NAMALWA (cell line): ENCODE measurements around the gene TIMM9.
A peak's percentile ranks its signal among the peaks of the same experiment; 100 is the strongest.
"Not testable (repeated sequence)": the region's sequence is repeated elsewhere in the genome, so short reads cannot be mapped to it uniquely, and the experiment has no call there.

Experiments used
- DNase-seq: peaks from one replicate; pipeline ENCODE4 v3.0.0-alpha.2; 2015; ENCODE audit warnings: low spot score

The TIMM9 gene

GRCh38 chr14:58427281-58428117, at the start of gene TIMM9, which contains the start of gene KIAA0586:
TSS of gene TIMM9 (minus strand) at chr14:58427531. CDS start at chr14:58411945, 15,586 bp downstream.
TSS of gene KIAA0586 (plus strand) at chr14:58427719. CDS start at chr14:58428265, 546 bp downstream.
- peak; percentile 97 for DNase-seq

- DNase-seq: no peak
Measured at GRCh38 chr14:58476320-58476719, 49.0 kb upstream of the TIMM9 start.

DNA sequence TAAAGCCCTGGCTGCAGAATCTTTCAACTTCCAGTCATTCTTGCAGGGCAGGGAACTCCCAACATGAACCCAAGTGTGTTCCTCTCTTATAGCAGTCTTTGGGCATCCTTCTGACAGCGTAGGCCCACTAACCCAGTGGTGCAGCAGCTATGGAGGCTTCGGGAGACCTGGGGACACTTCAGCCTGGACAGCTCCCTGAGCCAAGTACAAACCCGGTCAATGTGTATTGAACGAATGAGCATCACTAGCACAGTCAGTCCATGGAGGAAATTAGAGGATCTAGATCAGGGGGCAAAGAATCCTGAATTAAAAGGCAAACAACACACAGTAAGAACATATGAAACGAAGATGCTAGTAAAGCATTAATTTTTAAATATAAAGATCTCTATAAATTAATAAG, 42.0 kb upstream of the TIMM9 start:
- DNase-seq: no peak

GRCh38 chr14:58467575-58467974, 40.2 kb upstream of the TIMM9 start:
- DNase-seq: no peak

DNA sequence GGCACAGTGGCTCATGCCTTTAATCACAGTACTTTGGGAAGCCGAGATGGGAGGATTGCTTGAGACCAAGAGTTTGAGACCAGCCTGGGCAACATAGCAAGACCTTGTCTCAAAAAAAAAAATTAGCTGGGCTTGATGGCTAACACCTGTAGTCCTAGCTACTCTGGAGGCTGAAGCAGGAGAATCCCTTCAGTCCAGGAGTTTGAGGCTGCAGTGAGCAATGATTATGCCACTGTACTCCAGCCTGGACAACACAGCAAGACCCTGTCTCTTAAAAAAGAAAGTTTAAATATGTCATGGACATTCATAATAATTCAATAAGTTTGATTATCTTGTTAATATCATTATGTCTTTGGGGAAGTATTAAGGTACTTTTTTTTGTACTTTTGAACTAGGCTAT, 39.1 kb upstream of the TIMM9 start:
- DNase-seq: no peak

DNA sequence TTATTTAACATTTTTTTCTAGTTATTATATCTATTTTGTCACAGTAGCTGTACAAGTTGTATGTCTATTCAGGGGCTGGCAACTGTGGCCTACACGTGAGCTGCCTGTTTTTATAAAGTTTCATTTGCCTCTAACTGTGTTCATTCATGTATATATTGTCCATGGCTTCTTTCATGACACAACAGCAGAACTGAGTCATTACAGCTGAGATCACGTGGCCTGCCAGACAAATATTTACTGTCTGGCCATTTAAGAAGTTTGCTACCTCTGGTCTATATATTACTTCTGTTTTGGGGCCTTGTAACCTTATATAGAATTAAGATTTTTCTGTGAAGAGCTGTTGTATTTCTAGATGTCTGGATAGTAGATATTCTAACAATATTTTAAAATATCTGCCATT, 38.1 kb upstream of the TIMM9 start:
- DNase-seq: no peak

DNA sequence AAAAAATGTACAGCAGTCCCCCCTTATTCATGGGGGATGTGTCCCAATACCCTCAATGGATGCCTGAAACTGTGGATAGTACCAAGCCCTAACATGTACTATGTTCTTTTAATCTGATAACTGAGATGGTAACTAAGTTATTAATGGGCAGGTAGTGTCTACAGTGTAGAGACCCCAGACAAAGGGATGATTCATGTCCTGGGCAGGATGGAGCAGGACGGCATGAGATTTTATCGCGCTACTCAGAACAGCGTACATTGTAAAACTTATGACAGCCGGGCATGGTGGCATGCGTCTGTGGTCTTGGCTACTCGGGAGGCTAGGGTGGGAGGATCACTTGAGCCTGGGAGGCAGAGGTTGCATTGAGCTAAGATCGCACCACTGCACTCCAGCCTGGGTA, 37.3 kb upstream of the TIMM9 start:
- DNase-seq: no peak

DNA sequence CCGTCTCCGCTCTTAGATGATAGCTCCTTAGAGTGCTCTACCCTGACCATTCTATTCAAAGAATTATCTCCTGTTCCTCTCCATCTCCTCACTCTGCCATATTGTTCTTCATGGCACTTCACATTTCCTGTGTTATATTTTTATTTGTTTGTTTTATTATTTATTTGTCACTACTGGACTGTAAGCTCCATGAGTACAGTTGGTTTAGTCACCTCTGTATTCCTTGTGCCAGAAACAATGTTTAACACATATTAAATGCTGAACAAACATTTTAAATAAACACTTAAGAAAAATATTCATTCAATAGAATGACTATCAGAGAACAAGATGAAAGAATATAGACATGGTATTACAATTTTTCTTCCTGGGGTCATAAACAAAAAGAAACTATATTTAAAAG, 35.8 kb upstream of the TIMM9 start:
- no peak for DNase-seq

GRCh38 chr14:58460772-58461171, 33.4 kb upstream of the TIMM9 start:
- no peak for DNase-seq

DNA sequence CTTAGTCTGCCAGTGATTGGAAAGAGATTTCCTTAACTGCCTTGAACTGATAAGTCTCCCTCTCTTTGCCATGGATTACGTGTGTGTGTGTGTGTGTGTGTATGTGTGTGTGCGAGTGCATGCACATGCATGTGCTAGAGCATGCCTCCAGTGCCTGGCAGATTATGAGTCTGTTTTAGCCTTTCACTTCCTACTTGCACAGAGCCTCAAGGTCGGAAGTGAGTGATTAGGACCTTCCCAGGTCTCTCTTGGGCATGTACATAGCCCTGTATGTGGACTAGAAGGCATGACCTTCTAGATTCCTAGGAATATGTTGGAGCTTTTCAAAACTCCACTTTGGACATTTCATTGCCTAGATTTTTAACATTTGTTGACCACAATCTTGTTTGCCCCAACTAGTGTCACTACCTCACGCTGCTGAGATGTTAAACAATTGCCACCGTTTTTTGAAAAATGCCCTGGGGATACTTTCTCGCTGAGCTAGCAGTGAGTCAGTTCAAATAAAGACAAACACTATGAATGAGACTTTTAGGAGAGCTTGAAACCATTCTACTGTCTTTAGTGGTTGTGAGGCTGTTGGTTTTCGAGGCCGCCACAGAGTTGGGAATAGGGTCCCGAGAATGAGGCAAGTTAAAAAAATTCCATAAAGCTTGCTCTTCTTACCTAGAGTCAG, 28.4 kb upstream of the TIMM9 start:
- DNase-seq: no peak

DNA sequence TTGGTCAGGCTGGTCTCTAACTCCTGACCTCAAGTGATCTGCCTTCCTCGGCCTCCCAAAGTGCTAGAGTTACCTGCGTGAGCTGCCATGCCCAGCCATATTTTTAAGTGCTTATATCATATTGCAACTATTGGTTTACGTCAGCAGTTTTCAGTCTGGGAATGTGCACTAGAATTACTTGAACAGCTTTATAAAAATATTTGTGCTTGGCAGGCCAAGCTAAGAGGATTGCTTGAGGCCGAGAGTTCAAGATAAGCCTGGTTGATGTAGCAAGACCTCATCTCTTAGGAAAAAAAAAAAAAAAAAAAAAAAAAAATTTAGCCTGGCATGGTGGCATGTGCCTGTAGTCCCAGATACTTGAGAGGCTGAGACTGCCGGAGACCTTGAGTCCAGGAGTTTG, 17.3 kb upstream of the TIMM9 start:
- DNase-seq: no peak

DNA sequence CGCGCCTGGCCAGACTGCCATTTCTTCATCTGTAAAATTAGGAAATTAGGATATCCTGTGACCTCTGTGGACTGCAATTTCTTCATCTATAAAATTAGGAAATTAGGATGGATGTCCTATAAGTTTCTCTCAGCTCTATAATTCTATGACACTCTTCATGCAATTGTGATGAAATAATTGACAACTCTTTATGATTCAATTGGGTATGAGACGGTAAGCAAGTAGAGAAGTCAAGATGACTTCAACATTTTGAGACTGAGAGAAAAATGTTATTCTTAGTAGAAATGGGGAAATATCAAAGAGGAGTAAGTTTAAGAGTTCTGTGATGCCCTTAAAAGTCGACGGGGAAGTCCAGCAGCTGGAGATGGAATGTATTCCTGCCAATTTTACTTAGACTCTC, 12.1 kb upstream of the TIMM9 start:
- DNase-seq: no peak

- peak; percentile 1 for DNase-seq
Measured at GRCh38 chr14:58430156-58430555, 2.8 kb upstream of the TIMM9 start.

DNA sequence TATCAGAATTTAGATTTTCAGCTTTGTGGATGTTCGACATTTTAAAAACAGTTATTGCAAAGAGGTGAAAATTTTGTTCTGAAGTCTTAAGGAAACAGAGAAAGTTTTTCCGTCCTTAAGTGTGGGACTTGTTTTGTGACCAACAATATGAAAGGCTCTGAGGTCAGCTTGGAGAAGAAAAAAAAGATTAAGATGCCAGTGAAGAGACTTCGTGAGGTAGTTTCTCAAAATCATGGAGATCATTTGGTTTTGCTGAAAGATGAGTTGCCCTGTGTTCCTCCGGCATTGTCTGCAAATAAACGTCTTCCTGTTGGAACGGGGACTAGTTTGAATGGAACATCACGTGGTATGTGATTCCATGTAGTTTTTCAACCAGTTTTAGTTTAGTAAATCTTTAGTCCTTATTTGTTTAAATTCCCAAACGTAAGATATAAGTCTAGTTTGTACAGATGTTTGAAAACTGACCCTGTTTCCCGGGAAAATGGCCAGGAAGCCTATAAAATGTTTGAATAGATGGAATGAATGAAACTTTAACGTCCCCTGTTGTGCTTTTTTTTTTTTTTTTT, 870 bp upstream of the TIMM9 start:
- peak; percentile 39 for DNase-seq

GRCh38 chr14:58426670-58427280, 556 bp downstream of the TIMM9 start:
- no peak for DNase-seq

- not testable (repeated sequence) for DNase-seq
Measured at GRCh38 chr14:58416934-58417333, 10.4 kb downstream of the TIMM9 start.

DNA sequence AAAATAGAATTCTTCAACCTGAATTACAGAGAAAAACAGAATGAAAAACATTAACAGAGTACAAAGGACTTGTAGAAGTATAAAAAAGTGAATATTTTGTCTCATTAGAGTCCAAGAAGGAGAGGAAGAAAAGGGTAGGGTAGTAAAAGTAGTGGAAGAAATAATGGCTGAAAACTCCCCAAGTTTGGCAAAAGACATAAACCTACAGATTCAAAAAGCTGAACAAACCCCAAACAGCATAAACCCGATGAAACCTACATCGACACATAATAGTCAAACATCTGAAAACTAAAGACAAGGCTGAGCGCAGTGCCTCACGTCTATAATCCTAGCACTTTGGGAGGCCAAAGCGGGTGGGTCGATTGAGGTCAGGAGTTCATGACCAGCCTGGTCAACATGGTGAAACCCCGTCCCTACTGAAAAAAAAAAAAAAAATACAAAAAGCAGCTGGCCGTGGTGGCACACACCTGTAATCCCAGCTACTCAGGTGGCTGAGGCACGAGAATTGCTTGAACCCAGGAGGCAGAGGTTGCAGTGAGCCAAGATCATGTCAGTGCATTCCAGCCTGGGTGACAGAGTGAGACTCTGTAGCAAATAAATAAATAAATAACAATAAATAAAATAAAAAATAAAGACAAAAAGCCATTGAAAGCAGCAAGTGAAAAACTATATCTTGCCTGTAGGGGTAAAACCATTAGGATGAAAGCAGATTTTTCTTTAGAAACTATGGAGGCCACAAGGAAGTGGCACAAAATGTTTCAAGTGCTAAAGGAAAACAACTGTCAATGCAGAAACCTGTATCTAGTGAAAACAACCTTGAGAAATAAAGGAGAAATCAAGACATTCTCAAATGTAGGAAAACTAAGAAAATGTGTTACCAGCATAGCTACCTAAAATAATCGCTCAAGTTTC, 11.4 kb downstream of the TIMM9 start:
- DNase-seq: no peak

DNA sequence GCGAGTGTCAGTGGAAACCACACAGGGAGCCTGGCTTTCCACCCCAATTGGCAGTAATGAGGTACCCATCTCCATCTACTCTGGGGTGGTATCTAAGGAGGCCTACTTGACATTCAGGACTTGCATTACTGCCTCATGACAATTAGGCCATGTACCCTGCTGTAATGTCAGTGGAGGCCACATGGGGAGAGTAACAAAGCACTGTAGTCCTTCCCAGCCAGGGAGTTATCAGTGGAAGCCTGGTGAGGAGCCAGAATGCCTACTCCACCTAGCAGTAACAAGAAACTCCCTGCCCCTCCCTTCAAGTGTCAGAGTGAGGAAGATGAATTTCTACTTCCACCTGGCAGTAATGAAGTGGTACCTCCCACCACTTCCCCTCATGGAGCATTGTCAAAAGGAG, 12.5 kb downstream of the TIMM9 start:
- DNase-seq: peak; percentile 2

DNA sequence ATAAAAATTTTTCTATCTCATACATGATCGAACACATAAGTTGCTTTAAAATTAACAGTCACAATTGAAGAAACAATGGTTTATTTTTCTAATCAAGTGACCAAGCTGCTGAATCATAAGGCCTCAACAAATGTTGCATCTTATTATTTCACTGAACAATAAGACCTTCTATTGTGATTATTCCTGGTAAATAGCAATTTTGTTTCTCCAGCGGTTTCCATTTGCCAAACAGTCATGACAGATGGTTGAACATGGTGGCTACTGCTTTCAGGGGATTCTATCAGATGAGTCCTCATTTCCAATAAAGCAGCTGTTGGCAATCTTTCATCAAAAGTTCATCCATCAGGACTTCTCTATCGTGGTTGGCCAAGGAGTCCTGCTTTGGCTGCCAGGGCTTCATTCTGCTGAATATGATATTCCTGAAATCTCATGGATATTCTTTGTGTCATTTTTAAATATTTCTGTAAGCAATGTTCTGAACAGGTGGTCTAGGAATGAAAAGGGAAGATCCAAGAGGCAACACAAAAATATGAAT, 18.6 kb downstream of the TIMM9 start:
- DNase-seq: no peak

GRCh38 chr14:58401587-58401986, 25.7 kb downstream of the TIMM9 start:
- peak; percentile 9 for DNase-seq

DNA sequence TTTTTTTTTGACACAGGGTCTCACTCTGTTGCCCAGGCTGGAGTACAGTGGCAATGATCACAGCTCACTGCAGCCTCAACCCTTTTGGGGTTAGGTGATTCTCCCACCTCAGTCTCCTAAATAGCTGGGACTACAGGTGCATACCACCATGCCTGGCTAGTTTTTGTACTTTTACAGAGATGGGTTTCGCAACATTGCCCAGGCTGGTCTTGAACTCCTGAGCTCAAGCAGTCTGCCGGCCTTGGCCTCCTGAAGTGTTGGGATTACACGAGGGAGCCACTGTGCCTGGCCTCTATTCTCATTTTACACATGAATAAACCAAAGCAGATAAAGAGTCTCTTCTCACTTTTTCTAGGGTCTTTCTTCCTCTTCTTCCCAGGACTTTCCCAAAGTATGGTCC, 28.4 kb downstream of the TIMM9 start:
- DNase-seq: no peak
